Astrocyte (in vitro differentiated cells and primary cell): ENCODE results near the gene C1orf232. TPM values are rescaled to one million over a fixed set of nuclear protein-coding genes. Genes with fewer than 3 reads are reported as not detected.

Source experiments
- DNase-seq: peaks from one replicate; pipeline ENCODE4 v3.0.0-alpha.2; 2010; ENCODE audit warnings: low read depth
- FAIRE-seq: peaks from 2 replicates; lab custom pipeline; 2011; peaks lifted over from hg19 to GRCh38; lab: Jason Lieb, UNC
- H2AFZ ChIP-seq: 2 replicates; pipeline ENCODE4 v1.6.0; 2012; ENCODE audit warnings: low read depth, low read length, inconsistent platforms
- H3K27ac ChIP-seq: 2 replicates; pipeline ENCODE4 v1.5.1; 2011; ENCODE audit warnings: low read depth, low read length, inconsistent platforms
- H3K27me3 ChIP-seq: 2 replicates; pipeline ENCODE4 v1.6.0; 2011; ENCODE audit warnings: low read length, inconsistent platforms; ENCODE audit not compliant: insufficient read depth
- H3K36me3 ChIP-seq: 2 replicates; pipeline ENCODE4 v1.5.1; 2011; ENCODE audit warnings: low read length, inconsistent platforms; ENCODE audit not compliant: insufficient read depth
- H3K4me1 ChIP-seq: 2 replicates; pipeline ENCODE4 v1.5.1; 2011; ENCODE audit warnings: low read length, inconsistent platforms; ENCODE audit not compliant: insufficient read depth
- H3K4me2 ChIP-seq: 2 replicates; pipeline ENCODE4 v1.6.0; 2012; ENCODE audit warnings: low read length, inconsistent platforms
- H3K4me3 ChIP-seq: 2 replicates; pipeline ENCODE4 v1.5.1; 2011; ENCODE audit warnings: low read depth, mild to moderate bottlenecking, low read length, inconsistent platforms; ENCODE audit not compliant: insufficient read depth
- H3K79me2 ChIP-seq: 2 replicates; pipeline ENCODE4 v1.6.0; 2012; ENCODE audit warnings: mild to moderate bottlenecking, low read length, inconsistent platforms; ENCODE audit not compliant: insufficient read depth
- H3K9ac ChIP-seq: 2 replicates; pipeline ENCODE4 v1.6.0; 2012; ENCODE audit warnings: mild to moderate bottlenecking, low read length, inconsistent platforms
- H3K9me3 ChIP-seq: 2 replicates; pipeline ENCODE4 v1.5.1; 2012; ENCODE audit warnings: low read depth, mild to moderate bottlenecking, low read length, inconsistent platforms; ENCODE audit not compliant: insufficient read depth
- H4K20me1 ChIP-seq: 2 replicates; pipeline ENCODE4 v1.6.0; 2012; ENCODE audit warnings: low read length, inconsistent platforms; ENCODE audit not compliant: insufficient read depth
- H3K27ac Mint-ChIP-seq: one replicate; pipeline ENCODE4 v1.8.0; 2021; ENCODE audit warnings: mild to moderate bottlenecking, mixed read lengths; ENCODE audit not compliant: unreplicated experiment
- H3K27me3 Mint-ChIP-seq: one replicate; pipeline ENCODE4 v1.8.0; 2021; ENCODE audit warnings: low read depth, mixed read lengths; ENCODE audit not compliant: unreplicated experiment
- H3K36me3 Mint-ChIP-seq: one replicate; pipeline ENCODE4 v1.8.0; 2021; ENCODE audit warnings: low read depth, mixed read lengths; ENCODE audit not compliant: unreplicated experiment
- H3K4me1 Mint-ChIP-seq: one replicate; pipeline ENCODE4 v1.8.0; 2021; ENCODE audit warnings: low read depth, mixed read lengths; ENCODE audit not compliant: unreplicated experiment
- H3K4me3 Mint-ChIP-seq: one replicate; pipeline ENCODE4 v1.8.0; 2021; ENCODE audit warnings: mild to moderate bottlenecking, moderate library complexity, mixed read lengths; ENCODE audit not compliant: unreplicated experiment
- H3K9me3 Mint-ChIP-seq: one replicate; pipeline ENCODE4 v1.8.0; 2021; ENCODE audit warnings: mild to moderate bottlenecking, mixed read lengths; ENCODE audit not compliant: unreplicated experiment
- CTCF ChIP-seq: IDR thresholded peaks from 2 replicates; pipeline ENCODE4 v1.5.1; 2011; ENCODE audit warnings: low read depth, mild to moderate bottlenecking, inconsistent platforms, low read length, moderate library complexity; ENCODE audit not compliant: insufficient read depth
- EZH2 ChIP-seq: IDR thresholded peaks from 2 replicates; pipeline ENCODE4 v1.6.1; 2012; ENCODE audit warnings: mild to moderate bottlenecking, low read length, inconsistent platforms; ENCODE audit not compliant: insufficient read depth
- total RNA-seq: library from RNA; stranded (reverse); gene quantifications from 2 replicates; pipeline ENCODE4 v1.2.1, GENCODE V29; 2021

The C1orf232 gene
- total RNA-seq, 1 donor from 2014 or later, result not detected

GRCh38 chr1:26138974-26139558 is 29.7 kb downstream of the C1orf232 start:
- H3K79me2 ChIP-seq, result no peaks in the 10 kb centered on the region
- no peaks in the 10 kb centered on the region for H3K9me3 ChIP-seq
- Mint-ChIP-seq H3K9me3 (no peaks in the 10 kb centered on the region), H3K4me3 (no peak overlapping the region), H3K36me3 (no peaks in the 10 kb centered on the region), H3K4me1 (no peaks in the 10 kb centered on the region), H3K27me3 (peaks cover 9% of the 10 kb centered on the region), H3K27ac (no peak overlapping the region)
- H3K27ac ChIP-seq, result no peak overlapping the region
- TF ChIP-seq EZH2, result no peak
- no peak for TF ChIP-seq CTCF
- no peaks in the 10 kb centered on the region for H3K36me3 ChIP-seq
- DNase-seq, result no peak
- H2AFZ ChIP-seq, result no peak overlapping the region
- peaks cover 2% of the 10 kb centered on the region for H3K27me3 ChIP-seq
- no peaks in the 10 kb centered on the region for H3K4me1 ChIP-seq
- no peak overlapping the region for H3K4me3 ChIP-seq
- H3K9ac ChIP-seq, result no peak overlapping the region
- no peaks in the 10 kb centered on the region for H4K20me1 ChIP-seq
- FAIRE-seq, result no peak
- H3K4me2 ChIP-seq, result no peak overlapping the region

DNA sequence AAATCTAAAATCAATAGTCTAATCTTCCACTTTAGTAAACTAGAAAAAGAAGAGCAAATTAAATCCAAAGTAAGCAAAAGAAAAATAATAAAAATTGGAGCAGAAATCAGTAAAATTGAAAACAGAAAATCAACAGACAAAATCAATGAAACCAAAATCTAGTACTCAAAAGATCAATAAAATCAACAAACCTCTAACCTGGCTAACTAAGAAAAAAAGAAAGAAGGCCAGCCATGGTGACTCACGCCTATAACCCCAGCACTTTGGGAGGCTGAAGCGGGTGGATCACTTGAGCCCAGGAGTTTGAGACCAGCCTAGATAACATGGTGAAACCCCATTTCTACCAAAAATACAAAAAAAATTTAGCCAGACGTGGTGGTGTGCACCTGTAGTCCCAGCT is 34.3 kb downstream of the C1orf232 start:
- FAIRE-seq, result no peak
- no peak for TF ChIP-seq CTCF
- TF ChIP-seq EZH2, result no peak
- H3K9me3 Mint-ChIP-seq, result no peaks in the 10 kb centered on the region
- H3K4me1 Mint-ChIP-seq, result no peaks in the 10 kb centered on the region
- no peak overlapping the region for H3K4me3 Mint-ChIP-seq
- Histone ChIP-seq H3K79me2 (no peaks in the 10 kb centered on the region), H3K4me2 (no peak overlapping the region), H3K9ac (no peak overlapping the region), H3K36me3 (no peaks in the 10 kb centered on the region), H3K27ac (no peak overlapping the region), H3K27me3 (peaks cover 2% of the 10 kb centered on the region), H4K20me1 (no peaks in the 10 kb centered on the region), H3K4me3 (no peak overlapping the region), H3K9me3 (no peaks in the 10 kb centered on the region), H3K4me1 (no peaks in the 10 kb centered on the region), H2AFZ (no peak overlapping the region)
- H3K36me3 Mint-ChIP-seq, result no peaks in the 10 kb centered on the region
- no peak overlapping the region for H3K27ac Mint-ChIP-seq
- H3K27me3 Mint-ChIP-seq, result peaks cover 2% of the 10 kb centered on the region
- DNase-seq, result no peak

- Histone ChIP-seq H3K79me2 (no peaks in the 10 kb centered on the region), H3K9me3 (no peaks in the 10 kb centered on the region), H3K9ac (no peak overlapping the region), H3K4me1 (no peaks in the 10 kb centered on the region), H3K4me2 (no peak overlapping the region), H3K4me3 (no peak overlapping the region), H3K27me3 (no peaks in the 10 kb centered on the region), H4K20me1 (no peaks in the 10 kb centered on the region), H3K36me3 (no peaks in the 10 kb centered on the region), H3K27ac (no peak overlapping the region), H2AFZ (no peak overlapping the region)
- TF ChIP-seq EZH2, result no peak
- TF ChIP-seq CTCF, result no peak
- H3K4me1 Mint-ChIP-seq, result no peaks in the 10 kb centered on the region
- H3K27me3 Mint-ChIP-seq, result peaks cover 2% of the 10 kb centered on the region
- no peak overlapping the region for H3K4me3 Mint-ChIP-seq
- H3K36me3 Mint-ChIP-seq, result no peaks in the 10 kb centered on the region
- FAIRE-seq, result no peak
- no peak overlapping the region for H3K27ac Mint-ChIP-seq
- no peaks in the 10 kb centered on the region for H3K9me3 Mint-ChIP-seq
- DNase-seq, result no peak
These were observed 36.0 kb downstream of the C1orf232 start for GRCh38 chr1:26132834-26133167.
